Astrocyte (in vitro differentiated cells and primary cell): ENCODE measurements around the gene SPACA4. TPM values are rescaled to one million over a fixed set of nuclear protein-coding genes. Genes with fewer than 3 reads are reported as not detected.

ENCODE experiments used
- DNase-seq: peaks from one replicate; pipeline ENCODE4 v3.0.0-alpha.2; 2010; ENCODE audit warnings: low read depth
- FAIRE-seq: peaks from 2 replicates; lab custom pipeline; 2011; peaks lifted over from hg19 to GRCh38; lab: Jason Lieb, UNC
- H2AFZ ChIP-seq: 2 replicates; pipeline ENCODE4 v1.6.0; 2012; ENCODE audit warnings: low read depth, low read length, inconsistent platforms
- H3K27ac ChIP-seq: 2 replicates; pipeline ENCODE4 v1.5.1; 2011; ENCODE audit warnings: low read depth, low read length, inconsistent platforms
- H3K27me3 ChIP-seq: 2 replicates; pipeline ENCODE4 v1.6.0; 2011; ENCODE audit warnings: low read length, inconsistent platforms; ENCODE audit not compliant: insufficient read depth
- H3K36me3 ChIP-seq: 2 replicates; pipeline ENCODE4 v1.5.1; 2011; ENCODE audit warnings: low read length, inconsistent platforms; ENCODE audit not compliant: insufficient read depth
- H3K4me1 ChIP-seq: 2 replicates; pipeline ENCODE4 v1.5.1; 2011; ENCODE audit warnings: low read length, inconsistent platforms; ENCODE audit not compliant: insufficient read depth
- H3K4me2 ChIP-seq: 2 replicates; pipeline ENCODE4 v1.6.0; 2012; ENCODE audit warnings: low read length, inconsistent platforms
- H3K4me3 ChIP-seq: 2 replicates; pipeline ENCODE4 v1.5.1; 2011; ENCODE audit warnings: low read depth, mild to moderate bottlenecking, low read length, inconsistent platforms; ENCODE audit not compliant: insufficient read depth
- H3K79me2 ChIP-seq: 2 replicates; pipeline ENCODE4 v1.6.0; 2012; ENCODE audit warnings: mild to moderate bottlenecking, low read length, inconsistent platforms; ENCODE audit not compliant: insufficient read depth
- H3K9ac ChIP-seq: 2 replicates; pipeline ENCODE4 v1.6.0; 2012; ENCODE audit warnings: mild to moderate bottlenecking, low read length, inconsistent platforms
- H3K9me3 ChIP-seq: 2 replicates; pipeline ENCODE4 v1.5.1; 2012; ENCODE audit warnings: low read depth, mild to moderate bottlenecking, low read length, inconsistent platforms; ENCODE audit not compliant: insufficient read depth
- H4K20me1 ChIP-seq: 2 replicates; pipeline ENCODE4 v1.6.0; 2012; ENCODE audit warnings: low read length, inconsistent platforms; ENCODE audit not compliant: insufficient read depth
- H3K27ac Mint-ChIP-seq: one replicate; pipeline ENCODE4 v1.8.0; 2021; ENCODE audit warnings: mild to moderate bottlenecking, mixed read lengths; ENCODE audit not compliant: unreplicated experiment
- H3K27me3 Mint-ChIP-seq: one replicate; pipeline ENCODE4 v1.8.0; 2021; ENCODE audit warnings: low read depth, mixed read lengths; ENCODE audit not compliant: unreplicated experiment
- H3K36me3 Mint-ChIP-seq: one replicate; pipeline ENCODE4 v1.8.0; 2021; ENCODE audit warnings: low read depth, mixed read lengths; ENCODE audit not compliant: unreplicated experiment
- H3K4me1 Mint-ChIP-seq: one replicate; pipeline ENCODE4 v1.8.0; 2021; ENCODE audit warnings: low read depth, mixed read lengths; ENCODE audit not compliant: unreplicated experiment
- H3K4me3 Mint-ChIP-seq: one replicate; pipeline ENCODE4 v1.8.0; 2021; ENCODE audit warnings: mild to moderate bottlenecking, moderate library complexity, mixed read lengths; ENCODE audit not compliant: unreplicated experiment
- H3K9me3 Mint-ChIP-seq: one replicate; pipeline ENCODE4 v1.8.0; 2021; ENCODE audit warnings: mild to moderate bottlenecking, mixed read lengths; ENCODE audit not compliant: unreplicated experiment
- CTCF ChIP-seq: IDR thresholded peaks from 2 replicates; pipeline ENCODE4 v1.5.1; 2011; ENCODE audit warnings: low read depth, mild to moderate bottlenecking, inconsistent platforms, low read length, moderate library complexity; ENCODE audit not compliant: insufficient read depth
- EZH2 ChIP-seq: IDR thresholded peaks from 2 replicates; pipeline ENCODE4 v1.6.1; 2012; ENCODE audit warnings: mild to moderate bottlenecking, low read length, inconsistent platforms; ENCODE audit not compliant: insufficient read depth
- total RNA-seq: library from RNA; stranded (reverse); gene quantifications from 2 replicates; pipeline ENCODE4 v1.2.1, GENCODE V29; 2021

Gene SPACA4
- total RNA-seq, 1 donor from 2014 or later = not detected

GRCh38 chr19:48618278-48618915 lies 11.9 kb downstream of the SPACA4 start:
- Mint-ChIP-seq H3K27ac (peak overlapping the region; percentile 99), H3K36me3 (peaks cover 16% of the 10 kb centered on the region), H3K4me1 (peaks cover 36% of the 10 kb centered on the region), H3K4me3 (peak overlapping the region; percentile 99), H3K9me3 (no peaks in the 10 kb centered on the region), H3K27me3 (no peaks in the 10 kb centered on the region)
- no peaks in the 10 kb centered on the region for H3K9me3 ChIP-seq
- TF ChIP-seq EZH2 = no peak
- no peak for TF ChIP-seq CTCF
- H3K36me3 ChIP-seq = peaks cover 21% of the 10 kb centered on the region
- H3K79me2 ChIP-seq = peaks cover 51% of the 10 kb centered on the region
- H3K27me3 ChIP-seq = no peaks in the 10 kb centered on the region
- no peak for DNase-seq
- H2AFZ ChIP-seq = no peak overlapping the region
- no peak for FAIRE-seq
- H3K27ac ChIP-seq = peak overlapping the region; percentile 89
- peak overlapping the region; percentile 99 for H3K4me3 ChIP-seq
- H3K4me2 ChIP-seq = peak overlapping the region; percentile 93
- H3K4me1 ChIP-seq = peaks cover 41% of the 10 kb centered on the region
- H4K20me1 ChIP-seq = peaks cover 52% of the 10 kb centered on the region
- H3K9ac ChIP-seq = peak overlapping the region; percentile 99

- Histone ChIP-seq H4K20me1 (peaks cover 46% of the 10 kb centered on the region), H3K9ac (peak within 1 kb of the TSS; percentile 99), H3K27ac (peak within 1 kb of the TSS; percentile 89), H3K36me3 (peaks cover 21% of the 10 kb centered on the region), H3K9me3 (no peaks in the 10 kb centered on the region), H3K4me2 (peak within 1 kb of the TSS; percentile 95), H3K79me2 (peaks cover 51% of the 10 kb centered on the region), H3K4me3 (peak within 1 kb of the TSS; percentile 99), H2AFZ (peak within 1 kb of the TSS; percentile 61), H3K27me3 (no peaks in the 10 kb centered on the region), H3K4me1 (peaks cover 46% of the 10 kb centered on the region)
- no peaks in the 10 kb centered on the region for H3K27me3 Mint-ChIP-seq
- H3K4me1 Mint-ChIP-seq = peaks cover 37% of the 10 kb centered on the region
- H3K9me3 Mint-ChIP-seq = no peaks in the 10 kb centered on the region
- DNase-seq (peak; percentile 99), FAIRE-seq (peak; percentile 76)
- H3K36me3 Mint-ChIP-seq = peaks cover 16% of the 10 kb centered on the region
- peak within 1 kb of the TSS; percentile 99 for H3K27ac Mint-ChIP-seq
- peak within 1 kb of the TSS; percentile 99 for H3K4me3 Mint-ChIP-seq
- TF ChIP-seq CTCF = no peak
- no peak for TF ChIP-seq EZH2
Measured at GRCh38 chr19:48618916-48619691, 12.6 kb downstream of the SPACA4 start, which contains the start of the genes RPL18 and SPHK2. TSS of gene RPL18 (minus strand) at chr19:48619178. CDS start at chr19:48619143, 35 bp downstream. TSS of gene SPHK2 (plus strand) at chr19:48619506. CDS start at chr19:48620515, 1,009 bp downstream.
